SK-N-SH (cell line): ENCODE results near the gene ZNF417. TPM values are rescaled to one million over a fixed set of nuclear protein-coding genes. Genes with fewer than 3 reads are reported as not detected.
"Not testable (repeated sequence)": the region's sequence is repeated elsewhere in the genome, so short reads cannot be mapped to it uniquely, and the experiment has no call there.

Experiments
- CTCF ChIA-PET: fragments of 300-600, 350-600 bp; formaldehyde crosslinking; extraction: SDS; loops from one replicate; lab custom pipeline; 2021; lab: Yijun Ruan, JAX
- POLR2A ChIA-PET: fragments of 350-600 bp; sonication (Branson Sonifier 250); formaldehyde crosslinking; extraction: SDS; loops from one replicate; lab custom pipeline; 2020; ENCODE audit warnings: antibody characterized with exemption, inconsistent platforms; lab: Yijun Ruan, JAX
- DNase-seq: peaks from one replicate; pipeline ENCODE4 v3.0.0; 2012
- H2AFZ ChIP-seq: fragments of 200-600 bp; sonication (generic); 2 replicates; pipeline ENCODE4 v1.8.1; 2016; ENCODE audit warnings: antibody characterized with exemption, mild to moderate bottlenecking, low read depth
- H3F3A ChIP-seq: fragments of 200-600 bp; sonication (generic); replicated peaks from 2 replicates; pipeline ENCODE3; 2016; ENCODE audit warnings: antibody characterized with exemption, mild to moderate bottlenecking; ENCODE audit not compliant: insufficient read depth
- H3K27ac ChIP-seq, 2 experiments: fragments of 200-500 bp in 1 of 2; fragments of 200-600 bp in 1 of 2; sonication (Bioruptor generic) in 1 of 2; sonication (generic), shearing (Covaris generic) in 1 of 2; 2 replicates each; pipeline versions ENCODE4 v1.5.1 to v1.6.1; 2014 to 2016; ENCODE audit warnings: low read depth in 2 of 2, inconsistent platforms in 1 of 2, low read length in 1 of 2, mild to moderate bottlenecking in 1 of 2, mixed read lengths in 1 of 2
- H3K27me3 ChIP-seq: fragments of 200-600 bp; sonication (generic), shearing (Covaris generic); 2 replicates; pipeline ENCODE4 v1.6.1; 2016; ENCODE audit warnings: mixed run types; ENCODE audit not compliant: insufficient read depth
- H3K36me3 ChIP-seq, 2 experiments: fragments of 200-500 bp in 1 of 2; fragments of 200-600 bp in 1 of 2; sonication (Bioruptor generic) in 1 of 2; sonication (generic) in 1 of 2; replicated peaks in 1 of 2; 2 replicates each; pipeline versions ENCODE3 to v1.5.1; 2014 to 2016; ENCODE audit warnings: low read length in 1 of 2, mild to moderate bottlenecking in 1 of 2; ENCODE audit not compliant: insufficient read depth in 2 of 2, control insufficient read depth in 1 of 2
- H3K4me1 ChIP-seq, 2 experiments: fragments of 200-500 bp in 1 of 2; fragments of 200-600 bp in 1 of 2; sonication (Bioruptor generic) in 1 of 2; sonication (generic), shearing (Covaris generic) in 1 of 2; 2 replicates each; pipeline versions ENCODE4 v1.5.1 to v1.6.1; 2014 to 2016; ENCODE audit warnings: low read depth in 1 of 2, low read length in 1 of 2, mixed run types in 1 of 2; ENCODE audit not compliant: insufficient read depth in 2 of 2, control insufficient read depth in 1 of 2
- H3K4me2 ChIP-seq: fragments of 200-600 bp; sonication (generic), shearing (Covaris generic); 2 replicates; pipeline ENCODE4 v1.6.1; 2017; ENCODE audit warnings: mixed run types
- H3K4me3 ChIP-seq, 2 experiments: fragments of 200-500 bp in 1 of 2; fragments of 200-600 bp in 1 of 2; sonication (Bioruptor generic) in 1 of 2; sonication (generic), shearing (Covaris generic) in 1 of 2; 2 replicates each; pipeline versions ENCODE4 v1.5.1 to v1.8.1; 2014 to 2016; ENCODE audit warnings: low read depth in 2 of 2, inconsistent platforms in 1 of 2, low read length in 1 of 2, mild to moderate bottlenecking in 1 of 2, mixed read lengths in 1 of 2, moderate library complexity in 1 of 2
- H3K79me2 ChIP-seq: fragments of 200-600 bp; sonication (generic); 2 replicates; pipeline ENCODE4 v1.8.1; 2017; ENCODE audit warnings: mild to moderate bottlenecking; ENCODE audit not compliant: insufficient read depth
- H3K9ac ChIP-seq: fragments of 200-600 bp; sonication (generic); 2 replicates; pipeline ENCODE4 v1.6.1; 2017; ENCODE audit warnings: mixed run types
- H3K9me2 ChIP-seq: fragments of 200-600 bp; sonication (generic); 2 replicates; pipeline ENCODE4 v1.6.1; 2017; ENCODE audit warnings: mixed run types
- H3K9me3 ChIP-seq: fragments of 200-600 bp; sonication (generic); 2 replicates; pipeline ENCODE4 v1.6.1; 2017; ENCODE audit warnings: mixed run types, mild to moderate bottlenecking, moderate library complexity
- H4K20me1 ChIP-seq: fragments of 200-600 bp; sonication (generic); 2 replicates; pipeline ENCODE4 v1.6.1; 2017; ENCODE audit warnings: mild to moderate bottlenecking, mixed run types; ENCODE audit not compliant: insufficient read depth
- CHD2 ChIP-seq: fragments of 150-350 bp; IDR thresholded peaks from 2 replicates; pipeline ENCODE4 v1.6.1; 2018; ENCODE audit warnings: low read length; ENCODE audit not compliant: partially characterized antibody
- CTCF ChIP-seq: fragments of 200-600 bp; sonication (generic); IDR thresholded peaks from 2 replicates; pipeline ENCODE4 v1.6.1; 2017; ENCODE audit warnings: antibody characterized with exemption, mild to moderate bottlenecking, moderate library complexity
- ELF1 ChIP-seq: IDR thresholded peaks from 2 replicates; pipeline ENCODE4 v1.4.0; 2012
- GABPA ChIP-seq: IDR thresholded peaks from 2 replicates; pipeline ENCODE4 v1.4.0; 2012; ENCODE audit warnings: low read depth, mild to moderate bottlenecking
- MXI1 ChIP-seq: IDR thresholded peaks from 2 replicates; pipeline ENCODE4 v1.6.1; 2012; ENCODE audit warnings: mild to moderate bottlenecking, low read depth, low read length, improper control_type of control experiment
- PBX3 ChIP-seq: IDR thresholded peaks from 2 replicates; pipeline ENCODE4; 2012
- POLR2AphosphoS5 ChIP-seq: IDR thresholded peaks from 2 replicates; pipeline ENCODE4 v1.6.1; 2012; ENCODE audit warnings: low read depth, low read length
- RAD21 ChIP-seq: IDR thresholded peaks from 2 replicates; pipeline ENCODE4 v1.6.1; 2012; ENCODE audit warnings: mild to moderate bottlenecking, low read length
- RCOR1 ChIP-seq: fragments of 150-350 bp; IDR thresholded peaks from 2 replicates; pipeline ENCODE4 v1.6.1; 2017; ENCODE audit warnings: antibody characterized with exemption, low read length
- USF1 ChIP-seq: IDR thresholded peaks from 2 replicates; pipeline ENCODE4 v1.4.0; 2012; ENCODE audit warnings: low read depth, borderline replicate concordance
- YY1 ChIP-seq: IDR thresholded peaks from 2 replicates; pipeline ENCODE4 v1.4.0; 2012; ENCODE audit warnings: low read depth, mild to moderate bottlenecking
- WGBS: methylation state at CpG from one replicate; pipeline ENCODE4 v1.1.6; 2017; ENCODE audit warnings: low lambda C conversion rate; 5-methylcytosine and 5-hydroxymethylcytosine counted together
- polyA plus RNA-seq, 3 experiments: library from polyadenylated mRNA; depleted of rRNA; stranded (reverse); fragments of >200 nt; gene quantifications; 2 replicates each; pipeline ENCODE4 v1.2.3, GENCODE V29; 2012
- TF ChIP-seq, protein P1 (sequence below): IDR thresholded peaks from 2 replicates; pipeline ENCODE4 v1.4.0; 2012; ENCODE audit warnings: low read depth

Gene ZNF417
- 1.7 and 3.0 TPM in 2 replicates for polyA plus RNA-seq (2012; rRNA removed)
- 1.4 TPM in 2 replicates for polyA plus RNA-seq (2012; cell fraction: cytosol; rRNA removed)
- polyA plus RNA-seq (2012; cell fraction: nucleus; rRNA removed) = 5.0 and 8.4 TPM in 2 replicates

GRCh38 chr19:57916168-57916995 lies at the start of gene ZNF417:
TSS of gene ZNF417 (minus strand) at chr19:57916592. CDS start at chr19:57916411, 181 bp downstream.
- Histone ChIP-seq H3K9ac (peak within 1 kb of the TSS; percentile 68), H3K79me2 (peaks cover 38% of the 10 kb centered on the region), H3K4me2 (peak within 1 kb of the TSS; percentile 80), H3K4me3 (peak within 1 kb of the TSS; percentile 78 to 92), H3K4me1 (peaks cover 0 to 10% of the 10 kb centered on the region in 2 experiments; a peak in 2 of 4 replicates), H2AFZ (peak within 1 kb of the TSS; percentile 99), H3K36me3 (peaks cover 3 to 20% of the 10 kb centered on the region in 2 experiments)
- ChIA-PET POLR2A (interaction anchor here (1.0 kb wide), 2 partner anchors 27 to 102 kb away, joined by 3 read pairs; partner anchors contain the start of gene ZNF552), CTCF (interaction anchor here (0.9 to 1.3 kb wide), 4 partner anchors 98 to 509 kb away, joined by 3 to 4 read pairs (median 3); partner anchors contain the start of gene ZNF552)
- peak; percentile 82; the same call in 1 of the 2 replicates for TF ChIP-seq YY1
- TF ChIP-seq MXI1 = peak; percentile 58; the same call in 1 of the 2 replicates
- peak; percentile 27; the same call in 1 of the 2 replicates for TF ChIP-seq USF1
- peak; percentile 89 for TF ChIP-seq ELF1
- peak; percentile 35; the same call in 1 of the 2 replicates for TF ChIP-seq RCOR1
- peak; percentile 71 for TF ChIP-seq POLR2AphosphoS5
- TF ChIP-seq RAD21 = peak; percentile 28; the same call in 1 of the 2 replicates
- TF ChIP-seq CTCF = peak; percentile 54
- TF ChIP-seq, protein P1, sequence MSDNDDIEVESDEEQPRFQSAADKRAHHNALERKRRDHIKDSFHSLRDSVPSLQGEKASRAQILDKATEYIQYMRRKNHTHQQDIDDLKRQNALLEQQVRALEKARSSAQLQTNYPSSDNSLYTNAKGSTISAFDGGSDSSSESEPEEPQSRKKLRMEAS = 0 out of 2 replicates have a peak, but pooled peaks have one; percentile 20
- TF ChIP-seq GABPA = peak; percentile 89
- TF ChIP-seq PBX3 = peak; percentile 99
- peak; percentile 85 for TF ChIP-seq CHD2
- 2% methylated on average over 33 of the region's 51 CpGs for WGBS
- not testable (repeated sequence) for H3F3A ChIP-seq, H3K27me3 ChIP-seq, H3K9me2 ChIP-seq, H3K9me3 ChIP-seq, H4K20me1 ChIP-seq, H3K27ac ChIP-seq
- DNase-seq = peak; percentile 90
